PC-3 (cell line): ENCODE results near the gene MRPL32. TPM values are rescaled to one million over a fixed set of nuclear protein-coding genes. Genes with fewer than 3 reads are reported as not detected.

ENCODE experiments used
- ATAC-seq: fragments of 200-7000 bp; cut with Tn5 transposase; 2 replicates; pipeline ENCODE4 v1.9.1; 2020; ENCODE audit warnings: mild to moderate bottlenecking, moderate library complexity
- BruUV-seq: library from RNA; stranded (reverse); fragments of 400-500 nt; replicated peaks from 2 replicates; lab custom pipeline; 2021; lab: Mats Ljungman, UMichigan
- CTCF ChIA-PET: fragments of 300-600 bp; sonication (Branson Sonifier 250); formaldehyde crosslinking; loops from one replicate; lab custom pipeline; 2022; ENCODE audit warnings: antibody characterized with exemption; lab: Charles Lee
- POLR2A ChIA-PET: fragments of 300-600 bp; sonication (Branson Sonifier 250); formaldehyde crosslinking; loops from one replicate; lab custom pipeline; 2022; ENCODE audit warnings: antibody characterized with exemption; ENCODE audit not compliant: unreplicated experiment; lab: Charles Lee
- DNase-seq: peaks from one replicate; pipeline ENCODE4 v3.0.0-alpha.2; 2015
- H2AFZ ChIP-seq: fragments of 300-600 bp; sonication (generic); 2 replicates; pipeline ENCODE4 v1.6.0; 2016; ENCODE audit warnings: antibody characterized with exemption, low read length
- H3F3A ChIP-seq: fragments of 300-600 bp; sonication (generic); one replicate; pipeline ENCODE4 v1.6.0; 2017; ENCODE audit warnings: antibody characterized with exemption, low read length, control low read depth, mild to moderate bottlenecking; ENCODE audit not compliant: unreplicated experiment
- H3K27ac ChIP-seq: fragments of 300-600 bp; sonication (generic); 2 replicates; pipeline ENCODE4 v1.5.1; 2016; ENCODE audit warnings: mild to moderate bottlenecking, low read length
- H3K27me3 ChIP-seq: fragments of 300-600 bp; sonication (generic); 2 replicates; pipeline ENCODE4 v1.6.1; 2016; ENCODE audit warnings: low read length, mixed read lengths
- H3K36me3 ChIP-seq: fragments of 300-600 bp; sonication (generic); 2 replicates; pipeline ENCODE4 v1.6.1; 2016; ENCODE audit warnings: low read depth, mixed run types, low read length, mixed read lengths
- H3K4me1 ChIP-seq: fragments of 300-600 bp; sonication (generic); 2 replicates; pipeline ENCODE4 v1.5.1; 2016; ENCODE audit warnings: low read length; ENCODE audit not compliant: insufficient read depth
- H3K4me2 ChIP-seq: fragments of 300-600 bp; sonication (generic); 2 replicates; pipeline ENCODE4 v1.6.0; 2016; ENCODE audit warnings: low read length
- H3K4me3 ChIP-seq: fragments of 300-600 bp; sonication (generic); 2 replicates; pipeline ENCODE4 v1.5.1; 2016; ENCODE audit warnings: mild to moderate bottlenecking, low read length, mixed read lengths
- H3K79me2 ChIP-seq: fragments of 300-600 bp; sonication (generic); 2 replicates; pipeline ENCODE4 v1.6.1; 2017; ENCODE audit warnings: low read length, mixed read lengths
- H3K9ac ChIP-seq: fragments of 300-600 bp; sonication (generic); 2 replicates; pipeline ENCODE4 v1.6.0; 2016; ENCODE audit warnings: mild to moderate bottlenecking, low read length
- H3K9me2 ChIP-seq: fragments of 300-600 bp; sonication (generic); replicated peaks from 2 replicates; pipeline ENCODE4 v1.6.1; 2016; ENCODE audit warnings: mixed run types, low read length, mixed read lengths
- H3K9me3 ChIP-seq: fragments of 300-600 bp; sonication (generic); 2 replicates; pipeline ENCODE4 v1.6.1; 2016; ENCODE audit warnings: low read length, mixed read lengths
- H4K20me1 ChIP-seq: fragments of 300-600 bp; sonication (generic); 2 replicates; pipeline ENCODE4 v1.6.1; 2016; ENCODE audit warnings: low read length, mixed read lengths
- EZH2 ChIP-seq: fragments of 300-600 bp; sonication (generic); IDR thresholded peaks from one replicate; pipeline ENCODE4 v1.6.1; 2017; ENCODE audit warnings: antibody characterized with exemption, mild to moderate bottlenecking, low read length; ENCODE audit not compliant: unreplicated experiment
- EZH2phosphoT487 ChIP-seq: fragments of 300-600 bp; sonication (generic); IDR thresholded peaks from 2 replicates; pipeline ENCODE4 v1.6.1; 2018; ENCODE audit warnings: mild to moderate bottlenecking, antibody characterized with exemption, low read length, borderline replicate concordance
- intact Hi-C: fragments of 100-400 bp; cut with micrococcal nuclease; formaldehyde crosslinking; loops from 2 replicates; pipeline ENCODE4 v1.9.0; 2023
- total RNA-seq: library from RNA; depleted of rRNA; stranded (reverse); fragments of >200 nt; gene quantifications from 2 replicates; pipeline ENCODE4 v1.2.3, GENCODE V29; 2014
- TF ChIP-seq, protein P1 (sequence below): fragments of 300-600 bp; sonication (generic); conservative IDR thresholded peaks from 2 replicates; pipeline ENCODE4 v1.5.1; 2017; ENCODE audit warnings: antibody characterized with exemption, low read depth, mild to moderate bottlenecking, low read length

MRPL32 gene
- total RNA-seq, 1 experiment from 2014 or later: 104 TPM

DNA sequence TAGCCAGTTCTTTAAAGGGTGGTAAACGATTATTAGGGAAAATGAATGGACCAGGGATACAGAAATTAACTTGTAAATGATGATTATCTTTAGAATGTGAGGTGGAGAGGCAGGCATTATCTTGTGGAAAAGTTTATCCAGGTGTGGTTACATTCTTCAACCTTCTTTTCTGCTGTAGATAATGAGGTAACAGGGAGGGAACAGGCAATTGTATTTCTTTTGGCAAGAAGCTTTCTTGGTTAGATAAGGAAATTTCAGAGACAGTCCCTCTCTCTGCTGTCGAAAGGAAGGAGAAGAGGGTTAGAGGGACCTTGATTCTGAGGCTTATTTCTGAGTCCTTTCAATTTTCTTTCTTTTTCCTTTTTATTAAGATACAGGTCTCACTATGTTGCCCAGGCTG is 32.1 kb downstream of the MRPL32 start:
- POLR2A ChIA-PET: no interaction called here
- H3K4me3 ChIP-seq: no peak overlapping the region
- no peaks in the 10 kb centered on the region for H3K79me2 ChIP-seq
- CTCF ChIA-PET: no interaction called here
- no peaks in the 10 kb centered on the region for H3K27me3 ChIP-seq
- no peak overlapping the region for H3K4me2 ChIP-seq
- BruUV-seq: no TSS peak
- no peaks in the 10 kb centered on the region for H3K9me3 ChIP-seq
- H3K36me3 ChIP-seq: no peaks in the 10 kb centered on the region
- no peaks in the 10 kb centered on the region for H3K9me2 ChIP-seq
- H3K4me1 ChIP-seq: no peaks in the 10 kb centered on the region
- intact Hi-C loops: no loop called here
- no peak overlapping the region for H3K27ac ChIP-seq
- H3F3A ChIP-seq: no peaks in the 10 kb centered on the region
- no peak overlapping the region for H3K9ac ChIP-seq
- H4K20me1 ChIP-seq: no peaks in the 10 kb centered on the region
- TF ChIP-seq, protein P1, sequence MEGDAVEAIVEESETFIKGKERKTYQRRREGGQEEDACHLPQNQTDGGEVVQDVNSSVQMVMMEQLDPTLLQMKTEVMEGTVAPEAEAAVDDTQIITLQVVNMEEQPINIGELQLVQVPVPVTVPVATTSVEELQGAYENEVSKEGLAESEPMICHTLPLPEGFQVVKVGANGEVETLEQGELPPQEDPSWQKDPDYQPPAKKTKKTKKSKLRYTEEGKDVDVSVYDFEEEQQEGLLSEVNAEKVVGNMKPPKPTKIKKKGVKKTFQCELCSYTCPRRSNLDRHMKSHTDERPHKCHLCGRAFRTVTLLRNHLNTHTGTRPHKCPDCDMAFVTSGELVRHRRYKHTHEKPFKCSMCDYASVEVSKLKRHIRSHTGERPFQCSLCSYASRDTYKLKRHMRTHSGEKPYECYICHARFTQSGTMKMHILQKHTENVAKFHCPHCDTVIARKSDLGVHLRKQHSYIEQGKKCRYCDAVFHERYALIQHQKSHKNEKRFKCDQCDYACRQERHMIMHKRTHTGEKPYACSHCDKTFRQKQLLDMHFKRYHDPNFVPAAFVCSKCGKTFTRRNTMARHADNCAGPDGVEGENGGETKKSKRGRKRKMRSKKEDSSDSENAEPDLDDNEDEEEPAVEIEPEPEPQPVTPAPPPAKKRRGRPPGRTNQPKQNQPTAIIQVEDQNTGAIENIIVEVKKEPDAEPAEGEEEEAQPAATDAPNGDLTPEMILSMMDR: no peak
- no peak for TF ChIP-seq EZH2phosphoT487
- TF ChIP-seq EZH2: no peak
- no peak for ATAC-seq
- DNase-seq: no peak
- no peak overlapping the region for H2AFZ ChIP-seq

DNA sequence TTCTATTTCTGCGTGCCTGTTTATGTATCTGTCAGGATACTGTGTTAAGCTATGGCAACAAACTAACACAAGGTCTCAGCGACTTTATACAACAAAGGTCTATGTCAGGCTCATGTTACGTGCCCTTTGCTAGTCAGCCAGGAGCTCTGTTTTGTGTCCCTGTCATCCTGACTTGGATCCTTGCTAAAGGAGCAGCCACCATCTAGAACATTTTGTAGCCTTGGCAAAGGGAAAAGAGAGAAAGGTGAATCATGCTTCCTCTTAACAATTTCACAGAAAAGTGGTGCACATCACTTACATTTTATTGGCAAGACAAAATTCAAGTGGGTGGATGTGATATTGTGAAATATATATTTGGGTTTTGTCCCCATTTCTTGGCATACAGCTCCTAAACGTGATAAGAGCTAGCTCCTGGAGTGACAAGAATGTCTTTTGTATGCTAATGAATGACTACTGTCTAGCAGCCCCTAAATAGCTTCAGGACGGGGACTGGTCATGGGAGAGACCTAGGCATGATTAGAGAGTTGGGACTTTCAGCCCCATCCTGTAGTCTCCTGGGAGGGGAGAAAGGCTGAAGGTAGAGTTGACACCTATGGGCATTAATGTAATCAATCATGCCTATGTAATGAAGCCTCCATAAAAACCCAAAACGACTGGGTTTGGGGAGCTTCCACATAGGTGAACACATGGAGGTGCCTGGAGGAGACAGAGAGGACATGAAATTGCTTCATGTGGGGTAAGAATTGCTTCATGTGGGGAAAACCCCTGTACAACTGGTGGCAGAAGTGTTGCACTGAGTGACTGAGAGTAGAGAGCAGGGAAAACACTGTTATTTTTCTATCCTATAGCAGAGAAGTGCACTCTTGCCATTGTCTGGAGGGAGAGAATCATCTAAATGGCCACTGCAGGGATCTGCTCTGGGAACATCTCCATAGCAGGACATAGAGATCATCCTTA is 33.0 kb downstream of the MRPL32 start:
- H3K4me1 ChIP-seq: no peaks in the 10 kb centered on the region
- H4K20me1 ChIP-seq: no peaks in the 10 kb centered on the region
- BruUV-seq: no TSS peak
- H2AFZ ChIP-seq: no peak overlapping the region
- no peak overlapping the region for H3K9ac ChIP-seq
- intact Hi-C loops: no loop called here
- H3K9me2 ChIP-seq: no peaks in the 10 kb centered on the region
- H3K4me3 ChIP-seq: no peak overlapping the region
- H3K79me2 ChIP-seq: no peaks in the 10 kb centered on the region
- ChIA-PET POLR2A (no interaction called here), CTCF (no interaction called here)
- H3K9me3 ChIP-seq: no peaks in the 10 kb centered on the region
- DNase-seq (no peak), ATAC-seq (no peak)
- H3K27me3 ChIP-seq: no peaks in the 10 kb centered on the region
- H3K4me2 ChIP-seq: no peak overlapping the region
- H3F3A ChIP-seq: no peaks in the 10 kb centered on the region
- no peak overlapping the region for H3K27ac ChIP-seq
- TF ChIP-seq EZH2phosphoT487: no peak
- H3K36me3 ChIP-seq: no peaks in the 10 kb centered on the region

DNA sequence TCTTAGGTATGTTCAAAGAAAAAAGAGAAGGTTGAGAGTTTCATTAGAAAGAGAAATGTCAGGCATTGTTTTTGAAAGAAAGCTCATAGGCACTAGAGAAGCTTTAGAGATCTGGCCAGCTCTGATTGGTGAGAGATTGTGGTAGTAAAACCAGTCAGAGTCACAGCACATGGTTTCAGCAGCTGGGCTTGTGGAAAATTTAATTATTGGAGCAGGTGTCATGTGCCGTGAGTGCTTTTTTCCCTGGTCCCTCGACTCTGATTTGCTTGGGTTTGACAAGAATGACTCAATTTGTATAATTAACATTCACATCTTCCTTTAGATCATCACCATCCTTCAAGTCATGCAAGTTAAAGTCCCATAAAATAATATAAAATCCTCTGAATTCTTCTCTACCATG is 35.2 kb downstream of the MRPL32 start:
- Histone ChIP-seq H3K9me2 (no peaks in the 10 kb centered on the region), H3K27ac (no peak overlapping the region), H3F3A (no peaks in the 10 kb centered on the region), H3K4me3 (no peak overlapping the region), H3K27me3 (no peaks in the 10 kb centered on the region), H3K4me2 (no peak overlapping the region), H2AFZ (no peak overlapping the region), H4K20me1 (no peaks in the 10 kb centered on the region), H3K36me3 (no peaks in the 10 kb centered on the region), H3K4me1 (peaks cover 2% of the 10 kb centered on the region), H3K9ac (no peak overlapping the region), H3K9me3 (no peaks in the 10 kb centered on the region), H3K79me2 (no peaks in the 10 kb centered on the region)
- DNase-seq (no peak), ATAC-seq (no peak)
- BruUV-seq: no TSS peak
- no peak for TF ChIP-seq EZH2phosphoT487
- no peak for TF ChIP-seq EZH2
- TF ChIP-seq, protein P1: no peak
- CTCF ChIA-PET: no interaction called here
- POLR2A ChIA-PET: no interaction called here
- intact Hi-C loops: no loop called here
